NOMO-1 treated with dmso at 0.1 percent for 144 hours (cell line): ENCODE results near the gene FAR2.
"Not testable (repeated sequence)": the region's sequence is repeated elsewhere in the genome, so short reads cannot be mapped to it uniquely, and the experiment has no call there.

ENCODE experiments used
- DNase-seq: peaks from one replicate; lab custom pipeline; 2025; ENCODE audit not compliant: unreplicated experiment; lab: John Stamatoyannopoulos, UW

Gene FAR2

GRCh38 chr12:29229937-29230336 is 80.9 kb downstream of the FAR2 start:
- DNase-seq = no peak

- no peak for DNase-seq
Observed at GRCh38 chr12:29230800-29231560, 81.9 kb downstream of the FAR2 start.

DNA sequence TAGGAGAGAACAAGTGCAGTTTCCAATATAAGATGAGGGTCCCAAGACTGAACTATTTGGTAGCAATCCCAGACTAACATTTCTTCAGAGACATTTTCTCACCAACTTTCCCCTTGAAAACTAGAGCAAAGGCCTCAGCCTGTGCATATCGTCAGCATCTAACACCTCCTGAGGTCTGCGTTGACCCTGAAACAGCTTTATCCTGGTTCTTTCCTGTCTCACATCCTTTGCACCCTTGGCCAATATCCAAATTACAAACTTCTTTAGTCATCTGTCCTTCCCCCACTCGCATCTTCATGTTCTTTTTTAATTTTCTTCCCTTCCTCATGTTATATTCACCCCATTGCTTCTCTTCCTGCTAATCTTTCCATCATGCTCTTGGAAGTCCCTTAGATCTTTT is 83.0 kb downstream of the FAR2 start:
- DNase-seq = no peak

- DNase-seq = no peak
Observed at GRCh38 chr12:29234552-29234951, 85.5 kb downstream of the FAR2 start.

DNA sequence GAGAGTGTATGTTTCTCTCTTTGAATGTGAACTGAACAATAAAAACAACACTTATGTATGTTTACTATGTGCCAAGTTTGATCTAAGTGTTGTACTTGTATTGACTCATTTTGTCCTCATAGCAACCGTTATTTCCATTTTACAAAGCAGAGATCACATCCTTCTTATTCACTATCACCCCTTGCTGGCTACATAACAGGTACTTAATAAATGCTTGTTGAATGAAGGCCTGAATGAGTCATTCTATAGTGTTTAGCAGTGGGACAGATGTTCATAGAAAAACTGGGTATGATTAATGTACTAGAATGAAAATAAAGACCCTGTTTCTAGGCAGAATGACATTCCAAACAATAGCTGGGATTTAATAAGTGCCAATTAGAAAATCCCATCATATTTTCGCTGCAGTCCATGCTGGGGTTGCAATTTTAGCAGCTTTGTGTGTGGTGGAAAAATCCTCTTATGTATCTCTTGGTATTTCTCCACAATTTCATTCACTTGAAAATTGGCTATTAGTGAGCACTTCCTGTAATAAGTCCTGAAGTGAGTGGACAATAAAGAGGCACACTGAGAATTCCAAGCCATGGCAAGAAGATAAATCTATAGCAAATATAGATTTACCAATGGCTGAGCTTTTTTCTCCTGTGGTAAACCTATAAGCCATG is 86.0 kb downstream of the FAR2 start:
- DNase-seq = no peak

GRCh38 chr12:29238822-29239291 is 89.8 kb downstream of the FAR2 start:
- DNase-seq = no peak

DNA sequence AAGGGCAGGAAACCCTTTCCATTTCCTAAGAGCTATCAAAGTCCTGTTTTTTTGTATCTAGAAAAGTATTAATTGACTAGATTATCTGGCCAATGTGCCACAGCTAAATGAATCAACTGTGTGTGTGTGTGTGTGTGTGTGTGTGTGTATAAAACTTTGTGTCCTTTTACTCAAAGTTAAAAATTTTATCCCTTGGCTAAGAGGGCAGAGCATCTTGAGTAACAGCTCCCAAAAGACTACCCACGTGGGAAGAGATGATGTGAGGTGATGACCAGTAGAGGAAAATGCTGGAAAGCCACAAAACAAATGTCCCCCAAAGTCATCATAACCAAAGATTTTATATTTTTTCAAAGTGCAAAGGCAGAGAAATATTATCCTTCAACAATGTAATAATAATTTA is 90.3 kb downstream of the FAR2 start:
- no peak for DNase-seq

- no peak for DNase-seq
Observed at GRCh38 chr12:29240441-29240840, 91.4 kb downstream of the FAR2 start.

DNA sequence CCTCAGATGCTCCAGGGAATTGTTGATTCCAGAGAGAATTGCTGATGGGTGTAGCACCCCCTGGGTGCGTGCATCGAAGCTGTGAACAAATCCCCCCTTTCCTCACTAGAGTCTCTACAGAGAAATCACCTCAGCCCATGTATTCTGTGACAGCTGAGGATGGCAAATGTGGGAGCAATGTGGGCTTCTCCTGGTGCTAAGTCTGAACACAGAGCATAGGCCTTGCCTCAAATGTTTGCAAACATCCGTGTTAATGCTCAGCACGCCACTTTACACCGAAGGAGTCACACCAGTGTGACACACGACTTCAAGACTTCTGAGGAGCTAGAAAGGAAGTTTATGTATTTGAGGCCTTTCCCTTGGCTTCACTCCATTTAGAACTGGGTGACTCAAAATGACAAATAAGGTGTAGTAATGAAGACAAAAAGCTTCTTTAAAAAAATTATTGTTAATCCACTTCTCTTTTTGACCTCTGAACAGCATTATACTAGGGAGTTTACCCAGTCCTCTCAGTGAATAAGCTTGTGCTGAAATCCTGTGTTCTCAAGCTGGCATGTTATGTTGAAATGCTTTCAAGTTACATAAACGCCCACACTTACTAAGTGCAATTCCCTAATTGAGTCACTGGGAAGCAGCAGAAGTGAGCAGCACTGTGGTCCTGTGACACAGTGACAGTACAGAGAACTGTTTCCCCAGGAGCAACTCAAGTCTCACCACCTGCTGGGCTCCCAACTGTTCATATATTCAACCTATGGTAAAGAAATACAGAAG is 92.9 kb downstream of the FAR2 start:
- peak; percentile 73 for DNase-seq

GRCh38 chr12:29242921-29243431 is 93.9 kb downstream of the FAR2 start:
- peak; percentile 94 for DNase-seq

GRCh38 chr12:29244159-29244765 is 95.2 kb downstream of the FAR2 start:
- no peak for DNase-seq

DNA sequence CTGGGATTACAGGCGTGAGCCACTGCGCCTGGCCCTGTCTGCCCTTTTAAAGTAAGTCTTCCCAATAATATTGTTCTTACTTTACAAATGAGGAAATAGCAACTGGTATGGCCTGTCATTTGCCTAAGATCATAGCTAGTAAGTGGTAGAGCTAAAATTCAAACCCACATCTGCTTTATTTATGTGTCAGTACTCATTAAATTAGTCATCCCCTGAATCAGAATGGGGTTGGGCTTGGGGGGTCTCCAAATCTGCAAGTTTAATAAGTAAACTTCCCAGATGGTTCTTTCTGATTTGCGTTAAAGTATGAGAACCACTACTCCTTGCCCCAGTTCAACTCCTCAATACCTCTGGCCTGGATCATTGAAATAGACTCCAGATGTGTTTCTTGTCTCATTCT is 96.2 kb downstream of the FAR2 start:
- no peak for DNase-seq

GRCh38 chr12:29249930-29250329 is 100.9 kb downstream of the FAR2 start:
- DNase-seq = no peak

GRCh38 chr12:29253906-29254625 is 105.0 kb downstream of the FAR2 start:
- DNase-seq = no peak

GRCh38 chr12:29255042-29255441 is 106.0 kb downstream of the FAR2 start:
- DNase-seq = peak; percentile 74

DNA sequence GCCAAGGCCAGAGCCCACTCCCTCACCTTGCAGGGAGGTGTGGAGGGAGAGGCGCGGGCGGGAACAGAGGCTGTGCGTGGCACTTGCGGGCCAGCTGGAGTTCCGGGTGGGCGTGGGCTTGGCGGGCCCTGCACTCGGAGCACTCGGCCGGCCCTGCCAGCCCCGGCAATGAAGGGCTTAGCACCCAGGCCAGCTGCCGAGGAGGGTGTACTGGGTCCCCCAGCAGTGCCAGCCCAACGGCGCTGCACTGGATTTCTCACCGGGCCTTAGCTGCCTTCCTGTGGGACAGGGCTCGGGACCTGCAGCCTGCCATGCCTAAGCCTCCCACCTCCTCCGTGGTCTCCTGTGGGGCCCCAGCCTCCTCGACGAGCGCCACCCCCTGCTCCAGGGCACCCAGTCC is 107.5 kb downstream of the FAR2 start:
- DNase-seq = no peak

DNA sequence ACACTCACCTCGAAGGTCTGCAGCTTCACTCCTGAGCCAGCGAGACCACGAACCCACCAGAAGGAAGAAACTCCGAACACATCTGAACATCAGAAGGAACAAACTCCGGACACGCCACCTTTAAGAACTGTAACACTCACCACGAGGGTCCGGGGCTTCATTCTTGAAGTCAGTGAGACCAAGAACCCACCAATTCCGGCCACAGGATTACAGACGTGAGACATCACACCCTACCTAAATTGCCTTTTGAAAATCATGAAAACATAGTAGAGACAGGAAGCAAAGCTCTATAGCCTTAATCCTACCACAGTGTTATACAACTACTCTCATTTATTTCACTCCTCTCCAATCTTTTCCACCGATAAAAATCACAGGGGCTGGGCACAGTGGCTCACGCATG is 108.6 kb downstream of the FAR2 start:
- not testable (repeated sequence) for DNase-seq

- no peak for DNase-seq
Observed at GRCh38 chr12:29264424-29264823, 115.3 kb downstream of the FAR2 start.

DNA sequence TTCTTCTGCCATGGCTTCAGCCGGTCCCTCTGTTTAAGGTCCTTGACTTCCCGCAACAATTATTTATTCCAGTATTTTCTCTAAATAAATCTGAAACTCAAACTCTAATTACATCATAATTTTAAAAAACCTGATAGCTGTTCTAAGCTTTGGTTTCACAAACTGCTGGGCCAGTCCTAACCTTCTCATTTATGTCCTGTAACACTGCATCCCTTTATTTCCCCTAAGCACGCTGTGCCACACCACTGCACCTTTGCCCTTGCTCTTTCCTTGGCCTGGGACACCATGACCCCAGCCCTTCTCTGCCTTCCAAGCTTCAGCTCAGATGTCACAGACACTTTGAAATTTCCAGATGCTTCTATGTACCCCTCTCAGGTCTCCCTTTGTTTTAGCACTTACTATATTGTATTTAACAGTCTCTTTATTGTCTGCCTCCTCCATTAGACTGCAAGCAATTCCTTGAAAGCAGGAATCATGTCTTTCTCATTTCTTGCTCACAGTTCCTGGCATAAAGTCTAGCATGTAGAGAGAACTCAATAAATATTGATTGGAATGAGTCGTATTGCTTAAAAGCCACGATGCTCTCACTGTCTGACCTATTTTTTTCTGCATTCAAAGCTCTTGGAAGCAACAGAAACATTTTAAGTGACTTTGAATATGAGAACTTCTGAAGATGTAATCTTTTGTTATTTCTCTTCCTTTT is 120.8 kb downstream of the FAR2 start:
- no peak for DNase-seq

- no peak for DNase-seq
Observed at GRCh38 chr12:29270446-29270845, 121.4 kb downstream of the FAR2 start.
